ENCODE results near the gene ANKRD1. TPM values are rescaled to one million over a fixed set of nuclear protein-coding genes. Genes with fewer than 3 reads are reported as not detected.
"Not testable (repeated sequence)": the region's sequence is repeated elsewhere in the genome, so short reads cannot be mapped to it uniquely, and the experiment has no call there.

ANKRD1 gene
- total RNA-seq, 2 donors from 2014 or later = 3.5 to 43.7 TPM

DNA sequence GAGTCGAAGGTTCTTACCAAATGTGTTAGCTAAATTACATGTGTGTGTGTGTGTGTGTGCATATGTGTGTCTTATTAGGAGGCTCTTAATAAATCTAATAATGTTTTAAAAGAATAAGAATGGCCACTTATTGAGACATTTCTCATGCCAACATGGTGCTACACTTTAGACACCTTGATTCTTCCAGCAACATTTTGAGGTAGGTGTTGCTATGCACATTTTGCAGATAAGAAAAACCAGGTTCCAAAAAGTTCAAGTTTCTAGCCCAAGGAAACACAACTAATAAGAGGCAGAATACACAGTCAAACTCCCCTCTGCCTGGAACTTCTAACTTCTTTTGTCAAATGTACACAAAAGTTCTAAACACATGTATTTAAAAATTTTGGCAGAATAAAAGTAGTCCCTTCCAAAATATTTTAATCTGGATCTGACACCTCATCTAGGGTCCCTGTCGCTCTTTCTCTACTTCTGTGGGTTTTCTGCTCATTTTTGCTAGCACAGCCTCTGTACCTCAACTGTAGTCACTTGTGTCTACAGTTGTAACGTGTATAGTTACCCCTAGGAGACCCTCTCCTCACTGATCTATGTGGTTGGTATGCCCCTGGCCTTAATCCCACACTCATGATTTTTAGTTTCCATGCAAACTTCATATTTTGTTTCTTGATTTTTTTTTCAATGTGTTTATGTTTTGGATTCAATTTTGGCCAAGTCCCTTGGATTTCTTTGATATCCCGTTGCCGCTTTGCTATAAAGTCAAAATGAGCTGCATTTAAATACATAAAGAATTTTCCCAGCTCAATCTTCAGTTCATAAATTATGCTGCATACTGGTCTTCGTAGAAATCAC lies 4.3 kb downstream of the ANKRD1 start:
- intact Hi-C loops (cut with DNase I) = loop anchor here (5.0 to 10.0 kb wide), 3 partner anchors 248 to 338 kb away; no protein-coding TSS in a partner anchor
- DNase-seq (ENCODE audit: low spot score) = no peak

DNA sequence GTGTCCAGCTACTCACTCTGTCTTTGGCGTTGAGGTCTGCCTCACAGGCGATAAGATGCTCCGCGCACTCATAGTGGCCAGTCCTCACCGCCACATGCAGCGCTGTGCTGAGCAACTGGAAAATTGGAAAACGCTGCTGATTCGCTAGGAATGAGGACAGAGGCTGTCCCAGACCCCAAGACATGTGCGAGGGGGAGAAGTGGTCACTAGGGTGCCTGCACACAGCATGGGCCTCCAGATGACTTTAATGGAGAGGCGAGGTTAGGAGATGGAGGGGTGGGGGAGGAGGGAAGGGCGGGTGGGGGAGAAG lies 5.2 kb downstream of the ANKRD1 start:
- DNase-seq (ENCODE audit: low spot score) = no peak
- intact Hi-C loops (cut with DNase I) = loop anchor here (5.0 to 10.0 kb wide), 3 partner anchors 249 to 339 kb away; no protein-coding TSS in a partner anchor

DNA sequence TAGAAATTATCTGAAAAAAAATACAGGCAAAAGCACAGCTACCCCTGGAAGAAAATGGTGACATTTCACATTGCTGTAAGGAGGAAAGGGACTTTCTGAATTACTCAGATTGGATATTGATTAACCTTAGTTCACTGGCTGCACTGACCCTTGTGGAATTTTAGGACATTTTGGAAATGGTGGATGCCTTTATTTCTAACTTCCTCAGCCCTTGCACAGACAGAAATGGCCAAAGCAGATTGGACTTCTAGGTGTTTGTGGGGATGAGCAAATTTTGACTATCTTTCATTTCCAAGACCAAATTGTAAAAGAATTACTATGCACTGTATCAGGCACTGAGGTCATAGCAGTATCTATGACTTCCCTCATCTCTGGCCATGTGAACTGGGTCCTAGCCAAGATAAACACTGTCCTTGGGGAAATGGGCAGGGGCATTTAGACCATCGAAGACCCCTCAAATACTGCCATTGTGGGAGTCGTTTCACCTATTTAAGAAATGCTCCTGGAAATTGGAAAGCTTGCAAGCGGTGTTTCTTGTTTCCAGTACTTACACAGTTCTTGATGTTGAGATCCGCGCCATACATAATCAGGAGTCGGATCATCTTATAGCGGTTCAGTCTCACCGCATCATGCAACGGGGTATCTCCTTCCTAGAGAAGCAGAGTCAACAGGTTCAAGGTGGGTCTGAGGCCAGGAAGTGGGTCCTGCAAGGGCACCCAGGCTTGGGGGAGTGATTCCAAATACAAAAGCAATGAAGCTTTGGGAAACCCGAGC lies 5.7 kb downstream of the ANKRD1 start:
- intact Hi-C loops (cut with DNase I) = loop anchor here (5.0 to 10.0 kb wide), 3 partner anchors 250 to 340 kb away; no protein-coding TSS in a partner anchor
- no peak for DNase-seq (ENCODE audit: low spot score)

DNA sequence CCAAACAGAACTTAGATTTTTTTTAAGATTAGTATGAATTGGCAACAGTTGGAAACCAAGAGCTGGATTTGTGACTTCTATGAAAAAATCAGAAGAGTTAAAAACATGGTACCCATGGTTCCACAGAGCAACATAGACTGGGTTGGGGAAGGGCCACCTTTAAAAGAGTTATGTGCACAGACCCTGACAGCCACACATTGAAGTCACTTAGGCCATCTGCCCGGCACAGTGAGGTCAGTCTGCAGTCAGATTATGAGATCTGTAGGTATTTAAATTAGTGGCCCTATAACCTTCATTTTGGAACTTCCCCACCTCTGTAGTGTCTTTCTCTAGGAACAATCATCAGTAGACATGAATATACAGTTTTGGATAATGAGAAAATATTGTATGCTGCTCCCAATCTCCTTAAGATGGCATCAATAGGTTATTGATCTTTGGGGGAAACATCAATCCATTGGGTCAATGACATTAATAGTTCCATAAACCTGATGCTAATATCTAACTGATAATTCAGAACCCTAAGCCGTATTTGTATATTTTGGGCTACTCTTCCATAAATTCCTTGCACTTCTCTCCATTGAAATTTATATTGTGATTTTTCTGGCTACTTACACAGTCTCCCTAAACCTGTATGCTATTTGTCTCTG lies 7.0 kb downstream of the ANKRD1 start:
- intact Hi-C loops (cut with DNase I) = loop anchor here (10.0 kb wide), 2 partner anchors 251 to 341 kb away; no protein-coding TSS in a partner anchor
- no peak for DNase-seq (ENCODE audit: low spot score)

DNA sequence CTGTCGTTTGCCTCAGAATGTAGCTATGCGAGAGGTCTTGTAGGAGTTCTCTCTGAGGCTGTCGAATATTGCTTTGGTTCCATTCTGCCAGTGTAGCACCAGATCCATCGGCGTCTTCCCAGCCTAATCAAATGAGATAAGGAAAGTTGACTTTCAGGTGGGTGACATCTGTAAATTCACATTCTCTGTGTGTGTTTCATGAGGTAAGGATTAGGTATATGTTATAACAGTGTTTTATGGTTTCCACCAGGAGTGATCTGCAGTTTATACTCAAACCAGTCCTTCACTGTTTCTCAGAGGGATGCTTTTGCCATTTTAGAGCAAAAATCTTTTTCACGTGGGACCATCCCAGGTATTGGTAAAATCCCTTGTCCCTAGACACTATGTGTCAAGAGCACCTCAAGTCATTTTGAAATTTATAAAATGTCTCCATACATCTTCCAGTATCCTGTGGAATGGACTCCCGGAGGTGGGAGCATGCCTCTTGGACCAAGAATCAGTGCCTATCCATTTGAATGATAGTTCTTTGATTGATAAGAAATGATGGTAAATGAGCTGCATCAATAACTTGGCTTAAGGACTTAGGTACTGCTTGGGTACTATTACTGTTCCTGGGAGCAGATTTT lies 7.9 kb downstream of the ANKRD1 start:
- DNase-seq (ENCODE audit: low spot score) = no peak
- intact Hi-C loops (cut with DNase I) = loop anchor here (10.0 kb wide), 2 partner anchors 252 to 342 kb away; no protein-coding TSS in a partner anchor

DNA sequence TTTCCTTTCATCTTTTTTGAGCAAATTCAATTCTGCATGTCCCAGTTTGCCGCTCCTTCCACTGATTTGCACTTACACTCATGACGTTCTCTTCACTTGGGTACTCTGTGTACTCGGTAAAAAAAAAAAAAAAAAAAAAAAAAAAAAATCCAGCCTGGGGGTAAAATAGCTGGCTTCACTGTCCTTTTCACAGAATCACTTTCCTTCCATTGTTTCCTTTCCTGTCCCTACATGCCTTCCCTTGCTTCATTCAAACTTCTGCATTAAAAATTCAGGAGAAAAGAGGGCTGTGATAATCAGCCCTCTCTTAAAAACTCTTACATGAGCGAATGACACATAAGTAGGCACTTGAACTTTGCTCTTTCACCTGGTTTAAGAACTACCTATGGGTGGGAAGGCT lies 8.7 kb downstream of the ANKRD1 start:
- intact Hi-C loops (cut with DNase I) = loop anchor here (10.0 kb wide), 2 partner anchors 253 to 343 kb away; no protein-coding TSS in a partner anchor
- no peak for DNase-seq (ENCODE audit: low spot score)

DNA sequence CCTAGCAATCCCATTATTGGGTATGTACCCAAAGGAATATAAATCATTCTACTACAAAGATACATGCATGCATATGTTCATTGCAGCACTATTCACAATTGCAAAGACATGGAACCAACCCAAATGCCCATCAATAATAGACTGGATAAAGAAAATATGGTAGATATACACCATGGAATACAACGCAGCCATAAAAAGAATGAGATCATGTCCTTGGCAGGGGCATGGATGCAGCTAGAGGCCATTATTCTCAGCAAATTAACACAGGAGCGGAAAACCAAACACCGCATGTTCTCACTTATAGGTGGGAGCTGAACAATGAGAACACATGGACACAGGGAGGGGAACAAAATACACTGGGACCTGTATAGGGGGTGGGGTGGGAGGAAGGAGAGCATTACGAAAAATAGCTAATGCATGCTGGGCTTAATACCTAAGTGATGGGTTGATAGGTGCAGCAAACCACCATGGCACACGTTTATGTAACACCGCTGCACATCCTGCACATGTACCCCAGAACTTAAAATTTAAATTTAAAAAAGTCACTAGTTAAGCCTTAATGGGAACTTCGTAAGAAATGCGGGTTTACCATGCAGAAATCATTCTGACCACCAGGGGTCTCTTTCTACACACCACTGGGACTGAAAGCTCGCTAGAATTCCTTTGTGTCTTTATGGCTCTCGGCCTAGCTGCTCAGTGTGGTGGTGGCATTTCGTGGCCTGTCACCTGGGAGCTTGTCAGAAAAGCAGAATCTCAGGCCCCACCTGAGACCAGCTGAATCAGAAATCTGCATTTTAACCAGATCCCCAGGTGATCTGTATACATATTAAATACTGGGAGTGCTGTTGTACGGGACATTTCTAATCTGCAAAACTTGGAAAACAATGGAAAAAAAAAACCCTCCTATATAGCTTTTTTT lies 9.5 kb downstream of the ANKRD1 start:
- intact Hi-C loops (cut with DNase I) = loop anchor here (10.0 kb wide), 2 partner anchors 253 to 343 kb away; no protein-coding TSS in a partner anchor
- no peak for DNase-seq (ENCODE audit: low spot score)

DNA sequence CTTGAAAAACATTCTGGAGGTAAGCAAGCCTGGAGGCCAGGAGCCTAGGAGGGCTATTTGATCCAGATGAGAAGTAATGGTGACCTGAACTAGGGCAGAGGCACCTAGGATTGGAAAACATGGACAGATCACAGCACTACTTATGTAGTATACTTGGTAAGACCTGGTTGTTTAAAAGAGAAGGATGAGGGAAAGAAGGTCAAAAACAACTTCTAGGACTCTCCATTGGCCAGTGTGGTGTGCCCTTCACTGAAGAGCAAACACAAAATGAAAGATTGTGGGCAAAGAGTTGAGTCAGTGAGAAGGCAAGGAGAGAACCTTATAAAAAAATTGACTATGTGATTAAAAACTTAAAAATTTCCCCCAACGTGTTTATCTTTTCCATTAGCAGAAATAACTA lies 14.3 kb downstream of the ANKRD1 start:
- intact Hi-C loops (cut with DNase I) = no loop called here
- DNase-seq (ENCODE audit: low spot score) = no peak

DNA sequence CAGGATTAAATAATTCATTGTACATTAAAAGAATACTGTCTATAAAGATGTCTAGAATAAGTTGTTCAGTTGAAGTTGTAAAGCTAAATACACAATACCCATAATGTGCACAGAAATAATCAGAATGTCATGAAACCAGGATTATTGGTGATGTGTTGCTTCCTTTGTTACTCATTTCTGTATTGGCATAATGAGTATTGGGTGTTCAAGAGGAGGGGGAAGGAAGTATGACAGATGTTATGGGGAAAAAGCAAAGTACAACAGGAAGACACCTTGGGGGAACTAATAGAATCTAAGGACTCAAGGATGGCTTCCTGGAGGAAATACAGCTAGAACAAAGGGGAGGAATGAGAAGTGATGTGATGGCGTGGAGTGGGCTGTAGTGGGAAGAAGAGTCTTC lies 15.0 kb downstream of the ANKRD1 start:
- intact Hi-C loops (cut with DNase I) = no loop called here
- DNase-seq (ENCODE audit: low spot score) = no peak

DNA sequence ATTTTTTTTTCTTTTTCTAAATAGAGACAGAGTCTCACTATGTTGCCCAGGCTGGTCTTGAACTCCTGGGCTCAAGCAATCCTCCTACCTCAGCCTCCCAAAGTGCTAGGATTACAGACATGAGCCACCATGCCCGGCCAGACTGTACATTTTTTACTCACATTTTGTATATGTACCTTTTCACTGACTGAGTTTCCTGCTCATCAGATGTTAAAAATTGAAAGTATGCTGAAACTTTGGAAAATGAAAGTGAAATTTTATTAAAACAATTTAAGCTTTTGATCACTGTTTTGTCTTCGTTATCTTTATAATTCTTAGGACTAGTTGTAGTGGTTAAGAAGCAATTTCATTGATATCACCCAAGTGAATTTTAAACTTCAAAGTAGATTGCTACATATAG lies 24.0 kb downstream of the ANKRD1 start:
- intact Hi-C loops (cut with DNase I) = not testable (repeated sequence)

DNA sequence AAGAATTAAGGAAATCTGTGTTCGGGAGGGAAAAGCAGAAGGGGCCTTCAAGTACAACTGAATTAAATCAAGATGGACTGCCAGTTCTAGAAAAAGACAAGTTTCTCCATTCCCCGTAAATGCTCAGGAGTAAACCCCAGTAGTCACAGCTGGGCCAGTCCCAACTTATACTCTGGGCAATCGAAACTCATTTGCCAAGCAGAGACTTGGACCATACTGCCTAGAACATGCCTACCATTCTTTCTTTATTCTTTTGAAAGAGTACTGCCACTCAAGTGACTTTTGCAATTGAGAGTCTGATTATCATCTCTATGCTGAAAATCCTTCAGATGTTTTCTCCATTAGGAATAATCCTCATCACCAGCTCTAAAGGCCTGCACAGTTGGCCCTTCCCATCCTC lies 27.7 kb downstream of the ANKRD1 start:
- no peak for DNase-seq (ENCODE audit: low spot score)
- intact Hi-C loops (cut with DNase I) = no loop called here

More for the DNA sequence above, 24.0 kb downstream of the ANKRD1 start:
- not testable (repeated sequence) for DNase-seq (ENCODE audit: low spot score)

DNA sequence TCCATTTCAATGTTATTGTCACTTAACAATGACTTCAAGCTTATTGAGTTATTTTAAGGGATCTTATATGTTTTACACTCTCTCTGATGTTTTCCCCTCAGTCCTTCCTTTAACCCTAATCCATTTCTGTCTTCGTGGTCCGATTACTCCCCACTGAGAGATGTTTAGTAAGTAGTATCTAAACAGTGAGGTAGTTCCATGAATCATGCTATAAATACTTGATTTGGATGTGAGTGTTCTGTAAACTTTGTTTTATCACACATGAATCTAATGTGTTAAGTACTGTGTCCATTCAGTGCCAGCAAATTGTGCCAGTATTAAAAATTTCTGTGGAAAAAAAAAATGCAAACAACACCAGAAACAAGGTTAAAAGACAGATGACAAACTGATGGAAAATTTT lies 30.5 kb downstream of the ANKRD1 start:
- no peak for DNase-seq (ENCODE audit: low spot score)
- intact Hi-C loops (cut with DNase I) = no loop called here

DNA sequence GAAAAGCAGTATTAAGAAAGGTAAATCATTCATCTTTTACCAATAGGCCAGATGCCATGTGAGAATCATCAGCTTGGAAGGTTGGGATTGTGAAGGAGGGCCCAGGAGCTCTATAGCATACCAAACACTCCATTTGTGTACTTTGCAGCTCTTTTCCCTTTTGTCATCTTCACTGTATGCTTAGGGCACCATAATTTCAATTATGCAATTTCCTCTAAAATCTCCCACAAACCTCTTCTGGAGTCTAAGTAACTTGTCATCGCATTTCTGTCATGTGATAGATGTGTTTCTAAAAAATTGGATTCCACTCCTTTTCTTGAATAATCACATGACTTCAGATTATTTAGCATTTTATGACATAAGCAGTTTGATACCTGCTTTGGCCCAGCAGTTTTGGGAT lies 31.3 kb downstream of the ANKRD1 start:
- intact Hi-C loops (cut with DNase I) = no loop called here
- DNase-seq (ENCODE audit: low spot score) = no peak

DNA sequence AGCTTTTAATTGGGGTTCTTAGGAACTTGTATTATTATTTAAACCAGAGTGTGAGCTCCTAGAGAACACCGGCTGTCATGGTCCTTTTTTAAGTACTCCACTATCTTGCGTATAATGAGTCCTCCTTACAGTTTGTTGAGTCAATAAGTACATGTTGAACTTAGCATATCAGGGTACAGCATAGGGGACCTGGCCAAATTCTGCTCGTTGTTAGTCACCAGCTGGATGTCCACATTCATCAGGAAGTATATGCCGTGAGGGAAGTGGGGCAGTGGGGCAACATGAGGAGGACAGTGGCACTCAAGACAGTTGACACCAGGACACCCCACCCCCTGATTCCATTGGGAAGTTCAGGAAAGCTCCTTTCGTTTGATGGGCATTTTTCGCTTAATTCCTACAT lies 32.5 kb downstream of the ANKRD1 start:
- intact Hi-C loops (cut with DNase I) = no loop called here

DNA sequence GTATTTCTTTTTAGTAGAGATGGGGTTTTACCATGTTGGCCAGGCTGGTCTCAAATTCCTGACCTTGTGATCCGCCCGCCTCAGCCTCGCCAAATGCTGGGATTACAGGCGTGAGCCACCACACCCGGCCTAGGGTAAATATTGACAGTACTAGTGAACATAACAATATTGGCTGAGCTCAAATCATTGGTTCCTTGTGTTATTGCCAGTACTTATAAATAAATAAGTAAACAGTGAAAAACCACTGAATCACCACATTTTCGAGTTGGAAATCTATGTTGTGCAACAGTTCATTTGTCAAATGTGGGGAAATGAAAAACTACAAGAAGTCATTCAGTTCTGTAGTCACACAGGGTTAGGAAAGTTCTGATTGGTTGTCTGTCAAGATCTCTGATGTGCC lies 33.3 kb downstream of the ANKRD1 start:
- intact Hi-C loops (cut with DNase I) = no loop called here
- no peak for DNase-seq (ENCODE audit: low spot score)

More for the DNA sequence above, 32.5 kb downstream of the ANKRD1 start:
- DNase-seq (ENCODE audit: low spot score) = no peak

DNA sequence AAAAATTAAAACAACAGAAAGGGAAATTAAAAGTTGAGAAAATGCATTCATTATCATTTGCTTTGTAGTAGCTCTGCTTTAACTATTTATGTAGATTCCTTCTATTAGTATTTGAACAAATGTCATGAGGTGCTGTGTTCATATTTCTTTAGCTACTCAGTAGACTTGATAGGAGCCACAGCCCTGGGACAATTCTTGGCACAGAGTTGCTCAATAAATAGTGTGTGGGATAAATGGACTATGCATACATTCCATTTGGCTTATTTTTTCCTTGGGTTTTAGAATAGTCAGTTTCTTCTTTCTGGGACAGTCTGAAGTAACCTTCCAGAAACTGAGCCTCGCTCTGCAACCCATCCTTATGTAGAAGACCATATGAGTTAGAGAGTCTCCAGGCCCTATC lies 35.7 kb downstream of the ANKRD1 start:
- intact Hi-C loops (cut with DNase I) = no loop called here
- DNase-seq (ENCODE audit: low spot score) = no peak

DNA sequence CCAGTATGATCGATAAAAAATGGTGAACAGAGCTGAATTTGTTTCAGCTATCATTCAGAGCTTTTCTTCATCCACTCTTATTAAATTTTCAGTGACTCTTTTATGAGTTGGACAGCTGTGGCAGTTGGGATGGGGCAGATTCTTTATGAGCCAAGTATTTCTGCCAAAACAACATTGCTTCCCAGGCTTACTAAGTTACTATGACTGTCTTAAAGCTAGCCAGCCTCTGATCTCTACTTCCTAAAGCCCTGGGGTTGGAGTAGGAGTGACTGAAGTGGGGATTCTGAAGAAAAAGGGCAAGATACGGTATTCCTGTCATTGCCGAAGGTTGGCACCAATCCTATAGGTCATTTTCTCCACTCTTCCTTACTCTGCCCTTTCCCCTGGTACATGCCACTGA lies 36.5 kb downstream of the ANKRD1 start:
- no peak for DNase-seq (ENCODE audit: low spot score)
- intact Hi-C loops (cut with DNase I) = no loop called here

DNA sequence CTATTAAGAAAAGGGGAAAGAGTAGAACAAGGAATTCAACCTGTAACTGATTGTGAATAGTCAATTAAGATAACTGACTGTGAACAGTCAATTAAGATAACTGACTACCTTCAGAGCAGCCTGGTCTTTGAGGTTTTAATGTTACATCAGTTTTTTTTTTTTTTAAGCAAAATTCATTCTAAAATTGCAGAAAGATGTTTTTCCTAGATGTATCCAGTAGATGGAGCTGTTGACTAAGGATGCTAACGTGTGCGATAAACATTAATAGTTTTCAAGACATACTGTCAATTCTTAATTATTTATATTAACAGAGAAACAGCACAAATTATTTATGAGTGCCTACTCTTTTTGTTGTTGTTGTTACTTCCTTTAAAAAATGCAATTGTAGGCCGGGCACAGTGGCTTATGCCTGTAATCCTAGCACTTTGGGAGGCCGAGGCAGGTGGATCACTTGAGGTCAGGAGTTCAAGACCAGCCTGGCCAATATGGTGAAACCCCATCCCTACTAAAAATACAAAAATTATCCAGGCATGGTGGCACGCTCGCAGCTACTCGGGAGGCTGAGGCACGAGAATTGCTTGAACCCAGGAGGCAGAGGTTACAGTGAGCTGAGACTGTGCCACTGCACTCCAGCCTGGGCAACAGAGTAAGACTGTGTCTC lies 40.7 kb downstream of the ANKRD1 start:
- intact Hi-C loops (cut with DNase I) = not testable (repeated sequence)

More for the DNA sequence above, 40.7 kb downstream of the ANKRD1 start:
- DNase-seq (ENCODE audit: low spot score) = not testable (repeated sequence)

Data from posterior vena cava (tissue), 2 donors.